A549 (cell line): ENCODE data around the gene TTN.

Experiments
- CEBPB ChIP-seq, 2 experiments: fragments of >200 bp in 1 of 2; sonication (Bioruptor Twin) in 1 of 2; formaldehyde crosslinking in 1 of 2; IDR thresholded peaks; 2 replicates each; pipeline ENCODE4 v1.6.1; 2012 to 2016
- JUN ChIP-seq, 2 experiments: fragments of >200 bp; sonication (Bioruptor Twin); formaldehyde crosslinking; IDR thresholded peaks; 2 replicates in 1 of 2; 3 replicates in 1 of 2; pipeline ENCODE4 v1.6.1; 2016 to 2017
- NFE2L2 ChIP-seq: fragments of 150-350 bp; conservative IDR thresholded peaks from 2 replicates; pipeline ENCODE4 v1.6.1; 2014; ENCODE audit warnings: low read length
- NPAS2 ChIP-seq: fragments of 250-450 bp; sonication (Bioruptor Pico); IDR thresholded peaks from 2 replicates; pipeline ENCODE4 v1.8.0; 2022; ENCODE audit warnings: mild to moderate bottlenecking, moderate library complexity, borderline replicate concordance
- POLR2A ChIP-seq: IDR thresholded peaks from 2 replicates; pipeline ENCODE4 v1.6.1; 2012; ENCODE audit warnings: mild to moderate bottlenecking, low read length
- TF ChIP-seq, protein P1 (sequence below): fragments of >200 bp; sonication (Bioruptor Twin); formaldehyde crosslinking; IDR thresholded peaks from 3 replicates; pipeline ENCODE4 v1.5.1; 2016

- TF ChIP-seq, protein P1, sequence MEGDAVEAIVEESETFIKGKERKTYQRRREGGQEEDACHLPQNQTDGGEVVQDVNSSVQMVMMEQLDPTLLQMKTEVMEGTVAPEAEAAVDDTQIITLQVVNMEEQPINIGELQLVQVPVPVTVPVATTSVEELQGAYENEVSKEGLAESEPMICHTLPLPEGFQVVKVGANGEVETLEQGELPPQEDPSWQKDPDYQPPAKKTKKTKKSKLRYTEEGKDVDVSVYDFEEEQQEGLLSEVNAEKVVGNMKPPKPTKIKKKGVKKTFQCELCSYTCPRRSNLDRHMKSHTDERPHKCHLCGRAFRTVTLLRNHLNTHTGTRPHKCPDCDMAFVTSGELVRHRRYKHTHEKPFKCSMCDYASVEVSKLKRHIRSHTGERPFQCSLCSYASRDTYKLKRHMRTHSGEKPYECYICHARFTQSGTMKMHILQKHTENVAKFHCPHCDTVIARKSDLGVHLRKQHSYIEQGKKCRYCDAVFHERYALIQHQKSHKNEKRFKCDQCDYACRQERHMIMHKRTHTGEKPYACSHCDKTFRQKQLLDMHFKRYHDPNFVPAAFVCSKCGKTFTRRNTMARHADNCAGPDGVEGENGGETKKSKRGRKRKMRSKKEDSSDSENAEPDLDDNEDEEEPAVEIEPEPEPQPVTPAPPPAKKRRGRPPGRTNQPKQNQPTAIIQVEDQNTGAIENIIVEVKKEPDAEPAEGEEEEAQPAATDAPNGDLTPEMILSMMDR, result no peak
- TF ChIP-seq POLR2A, result no peak
- TF ChIP-seq NPAS2 (CRISPR knock-in tag), result no peak
- no peak for TF ChIP-seq JUN (IDR thresholded peaks at IDR 0.05)
- no peak for TF ChIP-seq CEBPB (IDR thresholded peaks at IDR 0.05)
- no peak for TF ChIP-seq NFE2L2
Measured at GRCh38 chr2:178496049-178496448, 311.2 kb downstream of the TTN start.
